ENCODE measurements around the gene C12orf42.

- no peak for TF ChIP-seq POLR2A (IDR thresholded peaks at IDR 0.05)
- TF ChIP-seq, protein P1, sequence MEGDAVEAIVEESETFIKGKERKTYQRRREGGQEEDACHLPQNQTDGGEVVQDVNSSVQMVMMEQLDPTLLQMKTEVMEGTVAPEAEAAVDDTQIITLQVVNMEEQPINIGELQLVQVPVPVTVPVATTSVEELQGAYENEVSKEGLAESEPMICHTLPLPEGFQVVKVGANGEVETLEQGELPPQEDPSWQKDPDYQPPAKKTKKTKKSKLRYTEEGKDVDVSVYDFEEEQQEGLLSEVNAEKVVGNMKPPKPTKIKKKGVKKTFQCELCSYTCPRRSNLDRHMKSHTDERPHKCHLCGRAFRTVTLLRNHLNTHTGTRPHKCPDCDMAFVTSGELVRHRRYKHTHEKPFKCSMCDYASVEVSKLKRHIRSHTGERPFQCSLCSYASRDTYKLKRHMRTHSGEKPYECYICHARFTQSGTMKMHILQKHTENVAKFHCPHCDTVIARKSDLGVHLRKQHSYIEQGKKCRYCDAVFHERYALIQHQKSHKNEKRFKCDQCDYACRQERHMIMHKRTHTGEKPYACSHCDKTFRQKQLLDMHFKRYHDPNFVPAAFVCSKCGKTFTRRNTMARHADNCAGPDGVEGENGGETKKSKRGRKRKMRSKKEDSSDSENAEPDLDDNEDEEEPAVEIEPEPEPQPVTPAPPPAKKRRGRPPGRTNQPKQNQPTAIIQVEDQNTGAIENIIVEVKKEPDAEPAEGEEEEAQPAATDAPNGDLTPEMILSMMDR (IDR thresholded peaks at IDR 0.05), result no peak
These were observed 238.0 kb downstream of the C12orf42 start for GRCh38 chr12:103257763-103258162.

All from prostate gland (tissue), 2 donors.